Muscle layer of duodenum (tissue), 2 donors: ENCODE data around the gene SPON1.
"Not testable (repeated sequence)": the region's sequence is repeated elsewhere in the genome, so short reads cannot be mapped to it uniquely, and the experiment has no call there.

Source experiments
- H3K27ac ChIP-seq: one replicate; pipeline ENCODE4 v1.7.0; 2013; ENCODE audit warnings: mild to moderate bottlenecking, low read length
- H3K27me3 ChIP-seq: one replicate; pipeline ENCODE4 v1.7.0; 2013; ENCODE audit warnings: low read depth, mild to moderate bottlenecking, control low read depth, low read length
- H3K36me3 ChIP-seq, 2 donors: one replicate each; pipeline ENCODE4 v1.7.0; 2013; ENCODE audit warnings: low read length in 2 of 2, control low read depth in 1 of 2, mild to moderate bottlenecking in 1 of 2; ENCODE audit not compliant: insufficient read depth in 2 of 2, control insufficient read depth in 1 of 2
- H3K4me1 ChIP-seq, 2 donors: one replicate each; pipeline ENCODE4 v1.7.0; 2013; ENCODE audit warnings: low read length in 2 of 2, mild to moderate bottlenecking in 2 of 2, control low read depth in 1 of 2, moderate library complexity in 1 of 2; ENCODE audit not compliant: insufficient read depth in 2 of 2, control insufficient read depth in 1 of 2
- H3K4me3 ChIP-seq, 2 donors: one replicate each; pipeline ENCODE4 v1.7.0; 2013; ENCODE audit warnings: low read length in 2 of 2, low read depth in 1 of 2, mild to moderate bottlenecking in 1 of 2
- H3K9me3 ChIP-seq, 2 donors: one replicate each; pipeline ENCODE4 v1.7.0; 2013; ENCODE audit warnings: low read length in 2 of 2, control low read depth in 1 of 2, mild to moderate bottlenecking in 1 of 2; ENCODE audit not compliant: control insufficient read depth in 1 of 2
- donor health status: healthy.

The SPON1 gene

GRCh38 chr11:14067686-14068085, 105.2 kb downstream of the SPON1 start:
- Histone ChIP-seq H3K9me3 (no peaks in the 10 kb centered on the region), H3K4me1 (peaks cover 3 to 14% of the 10 kb centered on the region in 2 donors), H3K27me3 (no peaks in the 10 kb centered on the region), H3K4me3 (no peak overlapping the region), H3K36me3 (no peaks in the 10 kb centered on the region), H3K27ac (no peak overlapping the region)

GRCh38 chr11:14070896-14071295, 108.4 kb downstream of the SPON1 start:
- H3K27me3 ChIP-seq: no peaks in the 10 kb centered on the region
- H3K4me1 ChIP-seq: peaks cover 0 to under 1% of the 10 kb centered on the region in 2 donors
- peaks cover 0 to 6% of the 10 kb centered on the region in 2 donors for H3K36me3 ChIP-seq
- no peak overlapping the region for H3K27ac ChIP-seq
- H3K9me3 ChIP-seq: no peaks in the 10 kb centered on the region
- no peak overlapping the region for H3K4me3 ChIP-seq

- Histone ChIP-seq H3K27ac (no peak overlapping the region), H3K4me3 (no peak overlapping the region)
These were observed 111.4 kb downstream of the SPON1 start for GRCh38 chr11:14073849-14074476.

GRCh38 chr11:14075118-14076078, 112.9 kb downstream of the SPON1 start:
- H3K27me3 ChIP-seq: no peaks in the 10 kb centered on the region
- no peak overlapping the region for H3K27ac ChIP-seq
- peaks cover 0 to 11% of the 10 kb centered on the region in 2 donors for H3K36me3 ChIP-seq

More at GRCh38 chr11:14073849-14074476, 111.4 kb downstream of the SPON1 start:
- H3K4me1 ChIP-seq: no peaks in the 10 kb centered on the region
- H3K27me3 ChIP-seq: no peaks in the 10 kb centered on the region
- peaks cover 0 to 6% of the 10 kb centered on the region in 2 donors for H3K36me3 ChIP-seq
- H3K9me3 ChIP-seq: no peaks in the 10 kb centered on the region

GRCh38 chr11:14079011-14079410, 116.5 kb downstream of the SPON1 start:
- Histone ChIP-seq H3K27ac (no peak overlapping the region), H3K9me3 (no peaks in the 10 kb centered on the region), H3K27me3 (no peaks in the 10 kb centered on the region), H3K36me3 (peaks cover 0 to 15% of the 10 kb centered on the region in 2 donors), H3K4me1 (no peaks in the 10 kb centered on the region), H3K4me3 (no peak overlapping the region)

More at GRCh38 chr11:14075118-14076078, 112.9 kb downstream of the SPON1 start:
- H3K9me3 ChIP-seq: no peaks in the 10 kb centered on the region
- H3K4me3 ChIP-seq: no peak overlapping the region
- H3K4me1 ChIP-seq: no peaks in the 10 kb centered on the region

- H3K4me3 ChIP-seq: no peak overlapping the region
- peaks cover 0 to 15% of the 10 kb centered on the region in 2 donors for H3K36me3 ChIP-seq
- H3K27ac ChIP-seq: no peak overlapping the region
- no peaks in the 10 kb centered on the region for H3K27me3 ChIP-seq
- no peaks in the 10 kb centered on the region for H3K4me1 ChIP-seq
- H3K9me3 ChIP-seq: no peaks in the 10 kb centered on the region
These were observed 117.3 kb downstream of the SPON1 start for GRCh38 chr11:14079797-14080196.

GRCh38 chr11:14081581-14082231, 119.2 kb downstream of the SPON1 start:
- H3K4me3 ChIP-seq: no peak overlapping the region
- no peaks in the 10 kb centered on the region for H3K9me3 ChIP-seq
- H3K4me1 ChIP-seq: no peaks in the 10 kb centered on the region
- H3K27me3 ChIP-seq: no peaks in the 10 kb centered on the region
- peaks cover 0 to 9% of the 10 kb centered on the region in 2 donors for H3K36me3 ChIP-seq
- H3K27ac ChIP-seq: peak overlapping the region; percentile 50

- no peaks in the 10 kb centered on the region for H3K27me3 ChIP-seq
- H3K4me3 ChIP-seq: no peak overlapping the region
- no peaks in the 10 kb centered on the region for H3K9me3 ChIP-seq
- H3K36me3 ChIP-seq: peaks cover 0 to 9% of the 10 kb centered on the region in 2 donors
- H3K4me1 ChIP-seq: no peaks in the 10 kb centered on the region
- H3K27ac ChIP-seq: no peak overlapping the region
These were observed 119.8 kb downstream of the SPON1 start for GRCh38 chr11:14082338-14082737.

GRCh38 chr11:14088861-14089260, 126.3 kb downstream of the SPON1 start:
- not testable (repeated sequence) for H3K36me3 ChIP-seq, H3K27ac ChIP-seq, H3K4me3 ChIP-seq, H3K27me3 ChIP-seq, H3K9me3 ChIP-seq, H3K4me1 ChIP-seq

- no peaks in the 10 kb centered on the region for H3K36me3 ChIP-seq
- H3K4me3 ChIP-seq: no peak overlapping the region
- no peak overlapping the region for H3K27ac ChIP-seq
These were observed 127.4 kb downstream of the SPON1 start for GRCh38 chr11:14089690-14090462.

More at GRCh38 chr11:14089690-14090462, 127.4 kb downstream of the SPON1 start:
- Histone ChIP-seq H3K4me1 (peaks cover 0 to 7% of the 10 kb centered on the region in 2 donors), H3K27me3 (no peaks in the 10 kb centered on the region), H3K9me3 (no peaks in the 10 kb centered on the region)
